ENCODE results near the gene CCDC51.

CCDC51 gene

DNA sequence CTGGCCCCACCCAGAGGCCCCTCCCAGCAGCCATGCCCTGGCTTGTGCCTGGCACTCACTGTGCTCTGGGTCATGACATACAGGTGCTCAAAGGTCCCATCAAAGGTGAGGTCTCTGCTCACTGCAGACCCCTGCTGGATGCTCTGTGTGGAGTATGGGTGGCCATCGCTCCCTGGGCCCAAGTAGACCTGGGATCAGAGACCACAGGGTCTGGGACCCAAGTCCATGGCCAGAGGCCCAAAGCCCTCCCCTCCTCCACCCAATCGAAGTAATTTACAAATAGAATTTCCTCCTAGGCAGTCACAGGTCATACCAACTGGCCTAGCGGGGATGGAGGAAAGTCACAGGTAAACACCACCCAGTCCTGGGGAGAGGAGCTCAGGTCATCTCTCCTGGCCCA lies 17.6 kb downstream of the CCDC51 start:
- POLR2A ChIA-PET, result no interaction called here
- DNase-seq (ENCODE audit: low read depth, low spot score), result no peak
- no peak for TF ChIP-seq CTCF (IDR thresholded peaks at IDR 0.05; ENCODE audit: insufficient read depth, low read length, missing control alignments)
- no peak overlapping the region for H3K4me3 ChIP-seq (ENCODE audit: low read depth, low read length)
- CTCF ChIA-PET, result interaction anchor here (1.0 to 16.2 kb wide), 5 partner anchors 10 to 147 kb away, joined by 4 to 749 read pairs (median 10); partner anchors contain the start of genes CCDC51 and TMA7

GRCh38 chr3:48420561-48420960 lies 19.4 kb downstream of the CCDC51 start:
- DNase-seq (ENCODE audit: low read depth, low spot score), result no peak
- CTCF ChIA-PET, result interaction anchor here (1.4 kb wide), 1 partner anchor 20 kb away, joined by 5 read pairs; no protein-coding TSS in a partner anchor
- H3K4me3 ChIP-seq (ENCODE audit: low read depth, low read length), result no peak overlapping the region
- POLR2A ChIA-PET, result no interaction called here
- TF ChIP-seq CTCF (IDR thresholded peaks at IDR 0.05; ENCODE audit: insufficient read depth, low read length, missing control alignments), result no peak

DNA sequence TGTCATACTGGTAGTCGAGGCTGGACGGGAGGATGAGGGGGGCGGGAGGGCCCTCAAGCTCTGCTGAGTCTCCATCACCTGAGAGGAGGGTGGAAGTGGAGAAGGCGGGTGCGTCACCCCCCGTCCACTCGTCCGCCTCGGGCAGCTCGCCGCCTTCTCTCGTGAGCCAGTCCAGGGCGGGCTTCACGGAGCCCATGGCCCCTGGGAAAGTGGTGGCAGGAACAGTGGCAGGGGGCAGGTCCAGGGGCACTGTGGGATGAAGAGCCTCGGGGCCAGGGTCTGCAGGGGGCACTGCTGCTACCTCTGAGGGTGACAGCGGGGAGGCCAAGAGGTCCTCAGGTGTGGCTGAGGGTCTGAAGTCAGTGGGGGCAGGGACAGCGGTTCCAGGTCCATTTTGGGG lies 20.3 kb downstream of the CCDC51 start:
- CTCF ChIA-PET, result interaction anchor here (1.0 to 6.6 kb wide), 3 partner anchors 13 to 18 kb away, joined by 4 to 46 read pairs (median 16); no protein-coding TSS in a partner anchor
- POLR2A ChIA-PET, result no interaction called here
- no peak overlapping the region for H3K4me3 ChIP-seq (ENCODE audit: low read depth, low read length)
- DNase-seq (ENCODE audit: low read depth, low spot score), result no peak
- no peak for TF ChIP-seq CTCF (IDR thresholded peaks at IDR 0.05; ENCODE audit: insufficient read depth, low read length, missing control alignments)

DNA sequence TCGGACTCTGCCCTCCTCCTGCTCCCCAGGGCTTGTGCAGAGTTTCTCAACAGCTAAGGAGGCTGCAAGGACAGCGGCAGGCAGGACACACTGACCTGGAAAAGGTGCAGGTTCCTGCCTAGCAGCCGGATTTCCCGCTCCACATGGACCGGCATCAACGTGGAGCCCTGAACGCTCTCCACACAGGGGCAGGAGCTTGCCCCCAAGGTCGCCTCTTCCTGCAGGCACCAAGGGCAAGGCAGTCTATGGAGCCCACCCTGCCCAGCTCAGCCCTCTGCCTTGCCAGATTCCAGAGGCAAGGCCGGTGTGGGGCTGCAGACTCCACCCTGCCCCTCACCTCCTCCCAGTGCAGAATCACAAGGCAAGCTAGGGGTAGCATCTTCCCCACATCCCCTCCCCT lies 20.8 kb downstream of the CCDC51 start:
- DNase-seq (ENCODE audit: low read depth, low spot score), result no peak
- ChIA-PET CTCF (interaction anchor here (1.0 to 6.6 kb wide), 3 partner anchors 13 to 17 kb away, joined by 4 to 46 read pairs (median 16); no protein-coding TSS in a partner anchor), POLR2A (no interaction called here)
- no peak overlapping the region for H3K4me3 ChIP-seq (ENCODE audit: low read depth, low read length)
- TF ChIP-seq CTCF (IDR thresholded peaks at IDR 0.05; ENCODE audit: insufficient read depth, low read length, missing control alignments), result no peak

DNA sequence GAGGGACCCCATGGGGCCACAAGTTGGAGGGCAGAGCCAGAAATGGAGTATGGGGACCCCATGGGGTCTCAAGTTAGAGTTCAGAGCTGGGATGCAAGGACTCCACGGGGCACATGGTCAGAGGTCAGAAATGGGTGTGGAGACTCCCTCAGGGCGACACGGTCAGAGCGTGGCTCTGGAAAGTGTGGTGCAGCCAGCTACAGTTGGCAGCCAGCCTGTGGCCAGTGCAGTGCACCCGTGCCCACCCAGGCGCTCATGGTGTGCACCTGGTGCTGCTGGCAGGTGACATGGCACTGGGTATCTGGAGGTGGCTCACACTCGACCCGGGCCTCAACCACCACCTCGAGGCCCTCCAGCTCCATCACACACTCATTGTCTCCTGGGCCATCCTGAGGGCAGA lies 21.3 kb downstream of the CCDC51 start:
- H3K4me3 ChIP-seq (ENCODE audit: low read depth, low read length), result no peak overlapping the region
- ChIA-PET POLR2A (interaction anchor here (0.6 kb wide), 2 partner anchors 8 to 62 kb away, joined by 3 read pairs; no protein-coding TSS in a partner anchor), CTCF (interaction anchor here (1.0 to 6.6 kb wide), 3 partner anchors 14 to 18 kb away, joined by 4 to 46 read pairs (median 16); no protein-coding TSS in a partner anchor)
- no peak for DNase-seq (ENCODE audit: low read depth, low spot score)
- TF ChIP-seq CTCF (IDR thresholded peaks at IDR 0.05; ENCODE audit: insufficient read depth, low read length, missing control alignments), result no peak

DNA sequence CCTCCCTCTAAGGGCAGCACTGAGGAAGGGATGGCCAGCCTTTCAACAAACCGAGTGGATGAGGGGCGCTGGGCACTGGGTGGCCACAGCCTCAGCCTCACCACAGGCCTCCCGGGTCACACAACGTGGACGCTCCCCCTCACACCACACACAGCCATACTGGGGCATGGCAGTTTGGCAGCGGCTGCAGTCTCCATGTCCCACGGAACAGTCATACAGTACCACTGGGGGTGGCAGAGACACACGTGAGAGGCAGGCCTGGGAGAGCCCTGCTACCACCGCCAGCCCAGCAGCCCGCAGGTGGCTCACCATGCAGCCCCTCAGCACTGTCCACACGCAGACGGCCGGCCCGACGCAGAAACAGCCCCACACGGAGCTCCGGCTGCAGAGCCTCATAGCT lies 21.8 kb downstream of the CCDC51 start:
- no peak overlapping the region for H3K4me3 ChIP-seq (ENCODE audit: low read depth, low read length)
- ChIA-PET CTCF (interaction anchor here (2.4 to 6.6 kb wide), 2 partner anchors 16 to 18 kb away, joined by 16 to 46 read pairs; no protein-coding TSS in a partner anchor), POLR2A (interaction anchor here (0.6 kb wide), 2 partner anchors 8 to 61 kb away, joined by 3 read pairs; no protein-coding TSS in a partner anchor)
- no peak for TF ChIP-seq CTCF (IDR thresholded peaks at IDR 0.05; ENCODE audit: insufficient read depth, low read length, missing control alignments)
- no peak for DNase-seq (ENCODE audit: low read depth, low spot score)
